ENCODE data around the gene SRRT.
A peak's percentile ranks its signal among the peaks of the same experiment; 100 is the strongest.

The SRRT gene

GRCh38 chr7:100867040-100867775 is 7.7 kb upstream of the SRRT start, which contains the start of gene TRIP6:
Gene TRIP6 (plus strand): TSS chr7:100867387. CDS start chr7:100867498, 111 bp downstream.
- Histone ChIP-seq H3K9me2 (replicated peaks; ENCODE audit: low read depth, low read length) (no peaks in the 10 kb centered on the region), H4K20me1 (ENCODE audit: insufficient read depth, low read length, poor library complexity, severe bottlenecking) (no peaks in the 10 kb centered on the region), H3K27me3 (ENCODE audit: insufficient read depth, low read length, poor library complexity, severe bottlenecking) (no peaks in the 10 kb centered on the region), H3K4me1 (ENCODE audit: insufficient read depth, low read length, poor library complexity, severe bottlenecking) (peaks cover 12% of the 10 kb centered on the region), H3K9me3 (ENCODE audit: insufficient read depth, low read depth, low read length) (no peaks in the 10 kb centered on the region), H3F3A (ENCODE audit: low read depth) (no peaks in the 10 kb centered on the region), H3K4me3 (ENCODE audit: low read length, poor library complexity, severe bottlenecking) (peak within 1 kb of the TSS; percentile 79), H3K4me2 (ENCODE audit: low read depth, low read length, poor library complexity, severe bottlenecking) (peak within 1 kb of the TSS; percentile 87), H2AFZ (ENCODE audit: low read length) (peak within 1 kb of the TSS; percentile 73), H3K9ac (ENCODE audit: low read depth, low read length, poor library complexity, severe bottlenecking) (peak within 1 kb of the TSS; percentile 97), H3K79me2 (ENCODE audit: insufficient read depth, low read length) (peaks cover 29% of the 10 kb centered on the region), H3K36me3 (ENCODE audit: insufficient read depth, low read length) (peaks cover 4% of the 10 kb centered on the region; the same call in 1 of the 2 replicates)
- TF ChIP-seq EZH2phosphoT487 (IDR thresholded peaks at IDR 0.05; ENCODE audit: borderline replicate concordance) (no peak), CTCF (conservative IDR thresholded peaks at IDR 0.05; ENCODE audit: low read length) (no peak)

- peak overlapping the region; percentile 79 for H3K4me3 ChIP-seq (ENCODE audit: low read length, poor library complexity, severe bottlenecking)
- peak overlapping the region; percentile 97 for H3K9ac ChIP-seq (ENCODE audit: low read depth, low read length, poor library complexity, severe bottlenecking)
- H3K9me3 ChIP-seq (ENCODE audit: insufficient read depth, low read depth, low read length): no peaks in the 10 kb centered on the region
- peaks cover 12% of the 10 kb centered on the region for H3K4me1 ChIP-seq (ENCODE audit: insufficient read depth, low read length, poor library complexity, severe bottlenecking)
- H3K79me2 ChIP-seq (ENCODE audit: insufficient read depth, low read length): peaks cover 29% of the 10 kb centered on the region
- H2AFZ ChIP-seq (ENCODE audit: low read length): peak overlapping the region; percentile 73
- no peaks in the 10 kb centered on the region for H3F3A ChIP-seq (ENCODE audit: low read depth)
- no peaks in the 10 kb centered on the region for H3K27me3 ChIP-seq (ENCODE audit: insufficient read depth, low read length, poor library complexity, severe bottlenecking)
- no peaks in the 10 kb centered on the region for H4K20me1 ChIP-seq (ENCODE audit: insufficient read depth, low read length, poor library complexity, severe bottlenecking)
- H3K9me2 ChIP-seq (replicated peaks; ENCODE audit: low read depth, low read length): no peaks in the 10 kb centered on the region
- peaks cover 4% of the 10 kb centered on the region; the same call in 1 of the 2 replicates for H3K36me3 ChIP-seq (ENCODE audit: insufficient read depth, low read length)
- H3K4me2 ChIP-seq (ENCODE audit: low read depth, low read length, poor library complexity, severe bottlenecking): peak overlapping the region; percentile 87
- no peak for TF ChIP-seq EZH2phosphoT487 (IDR thresholded peaks at IDR 0.05; ENCODE audit: borderline replicate concordance)
- TF ChIP-seq CTCF (conservative IDR thresholded peaks at IDR 0.05; ENCODE audit: low read length): no peak
These were observed 7.0 kb upstream of the SRRT start for GRCh38 chr7:100867776-100868485.

GRCh38 chr7:100873599-100874299 is 1.2 kb upstream of the SRRT start:
- peak overlapping the region; percentile 96 for H3K9ac ChIP-seq (ENCODE audit: low read depth, low read length, poor library complexity, severe bottlenecking)

More at GRCh38 chr7:100873599-100874299, 1.2 kb upstream of the SRRT start:
- peaks cover 50% of the 10 kb centered on the region for H3K79me2 ChIP-seq (ENCODE audit: insufficient read depth, low read length)
- peaks cover 6% of the 10 kb centered on the region for H3K27me3 ChIP-seq (ENCODE audit: insufficient read depth, low read length, poor library complexity, severe bottlenecking)
- H4K20me1 ChIP-seq (ENCODE audit: insufficient read depth, low read length, poor library complexity, severe bottlenecking): peaks cover 34% of the 10 kb centered on the region
- TF ChIP-seq EZH2phosphoT487 (IDR thresholded peaks at IDR 0.05; ENCODE audit: borderline replicate concordance) (no peak), CTCF (conservative IDR thresholded peaks at IDR 0.05; ENCODE audit: low read length) (no peak)
- peak overlapping the region; percentile 94 for H3K4me2 ChIP-seq (ENCODE audit: low read depth, low read length, poor library complexity, severe bottlenecking)
- no peaks in the 10 kb centered on the region for H3F3A ChIP-seq (ENCODE audit: low read depth)
- peaks cover 31% of the 10 kb centered on the region for H3K4me1 ChIP-seq (ENCODE audit: insufficient read depth, low read length, poor library complexity, severe bottlenecking)
- no peaks in the 10 kb centered on the region for H3K9me3 ChIP-seq (ENCODE audit: insufficient read depth, low read depth, low read length)
- H2AFZ ChIP-seq (ENCODE audit: low read length): no peak overlapping the region
- peaks cover 7% of the 10 kb centered on the region; the same call in 1 of the 2 replicates for H3K36me3 ChIP-seq (ENCODE audit: insufficient read depth, low read length)
- no peaks in the 10 kb centered on the region for H3K9me2 ChIP-seq (replicated peaks; ENCODE audit: low read depth, low read length)
- peak overlapping the region; percentile 100 for H3K4me3 ChIP-seq (ENCODE audit: low read length, poor library complexity, severe bottlenecking)

Measured in Loucy (cell line).